T-helper 2 cell treated with Interferon-gamma antibody and Interleukin-4, amounts not matched to agents 5 μg/mL and 100 μg/mL, for 36 hours (primary cell): ENCODE measurements around the gene FKBP2.
A peak's percentile ranks its signal among the peaks of the same experiment; 100 is the strongest.
"Not testable (repeated sequence)": the region's sequence is repeated elsewhere in the genome, so short reads cannot be mapped to it uniquely, and the experiment has no call there.

Source experiments
- DNase-seq: peaks from one replicate; pipeline ENCODE4 v3.0.0; 2021; ENCODE audit warnings: low spot score
- H3K27ac Mint-ChIP-seq: one replicate; pipeline ENCODE4 v1.8.0; 2021; ENCODE audit warnings: mild to moderate bottlenecking, mixed read lengths
- H3K27me3 Mint-ChIP-seq: one replicate; pipeline ENCODE4 v1.8.0; 2021; ENCODE audit warnings: low read depth, mixed read lengths
- H3K36me3 Mint-ChIP-seq: one replicate; pipeline ENCODE4 v1.8.0; 2021; ENCODE audit warnings: low read depth, mixed read lengths
- H3K4me1 Mint-ChIP-seq: one replicate; pipeline ENCODE4 v1.8.0; 2021; ENCODE audit warnings: low read depth, mixed read lengths
- H3K4me3 Mint-ChIP-seq: one replicate; pipeline ENCODE4 v1.8.0; 2022; ENCODE audit warnings: mild to moderate bottlenecking, moderate library complexity, mixed read lengths
- H3K9me3 Mint-ChIP-seq: one replicate; pipeline ENCODE4 v1.8.0; 2021; ENCODE audit warnings: mixed read lengths

The FKBP2 gene

GRCh38 chr11:64245401-64245796 is 4.5 kb downstream of the FKBP2 start:
- Mint-ChIP-seq H3K36me3 (peaks cover 16% of the 10 kb centered on the region), H3K4me3 (peak overlapping the region; percentile 91), H3K4me1 (peaks cover 25% of the 10 kb centered on the region), H3K9me3 (no peaks in the 10 kb centered on the region), H3K27me3 (no peaks in the 10 kb centered on the region), H3K27ac (peak overlapping the region; percentile 78)
- no peak for DNase-seq

DNA sequence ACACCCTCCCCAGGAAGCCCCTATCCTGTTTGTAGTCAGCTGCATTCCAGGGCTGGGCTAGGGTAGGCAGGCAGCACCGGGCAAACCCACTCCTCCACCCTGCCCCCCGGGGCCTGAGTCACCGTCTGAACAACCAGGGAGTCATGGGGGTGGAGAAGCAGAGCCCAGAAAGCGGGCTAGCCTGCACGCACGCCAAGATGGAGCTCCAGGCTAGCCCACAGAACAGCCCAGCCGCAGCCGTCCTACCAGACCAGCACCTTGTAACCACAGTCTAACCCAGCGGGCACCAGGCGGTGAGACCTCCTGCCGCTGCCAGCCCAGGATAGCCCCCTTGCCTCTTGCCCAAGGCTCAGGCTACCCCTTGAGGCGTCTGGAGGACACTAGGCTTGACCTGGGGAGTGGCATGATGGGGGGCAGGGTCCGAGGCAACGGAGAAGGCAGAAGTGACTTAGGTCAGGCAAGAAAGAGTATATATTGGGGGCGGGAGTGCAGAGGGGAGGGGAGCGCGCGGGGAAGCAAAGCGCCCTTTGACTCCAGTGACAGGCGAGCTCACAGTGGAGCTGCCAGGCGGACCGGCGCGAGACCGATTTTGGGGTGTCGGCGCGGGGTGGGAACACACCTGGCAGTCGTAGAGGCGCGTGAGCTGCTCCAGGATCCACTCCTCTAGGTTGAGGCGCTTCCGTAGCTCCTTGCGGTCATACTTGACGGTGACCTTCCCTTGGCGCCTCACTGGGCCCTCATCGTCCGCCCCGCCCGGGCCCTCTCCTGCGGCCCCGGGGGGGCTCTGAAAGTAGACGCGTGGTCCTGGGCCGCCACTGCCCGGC is 5.1 kb downstream of the FKBP2 start:
- Mint-ChIP-seq H3K27ac (peak overlapping the region; percentile 78), H3K36me3 (peaks cover 15% of the 10 kb centered on the region), H3K9me3 (no peaks in the 10 kb centered on the region), H3K4me3 (peak overlapping the region; percentile 91), H3K27me3 (no peaks in the 10 kb centered on the region), H3K4me1 (peaks cover 24% of the 10 kb centered on the region)
- peak; percentile 75 for DNase-seq

DNA sequence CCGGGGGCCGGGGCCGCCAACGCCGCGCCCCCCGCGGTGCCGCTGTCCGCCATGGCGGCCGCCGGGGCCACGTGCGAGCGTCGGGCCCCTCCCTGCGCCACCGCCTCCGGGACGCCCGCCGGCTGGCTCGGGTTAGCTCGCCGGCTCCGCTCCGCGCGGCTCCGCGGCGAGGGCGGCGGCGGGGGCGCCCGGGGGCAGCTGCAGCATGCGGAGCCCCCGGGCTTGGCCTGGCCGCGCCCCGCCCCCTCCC is 5.7 kb downstream of the FKBP2 start:
- H3K27ac Mint-ChIP-seq, result peak overlapping the region; percentile 80
- peaks cover 24% of the 10 kb centered on the region for H3K4me1 Mint-ChIP-seq
- peak overlapping the region; percentile 86 for H3K4me3 Mint-ChIP-seq
- H3K9me3 Mint-ChIP-seq, DNase-seq, H3K27me3 Mint-ChIP-seq: not testable (repeated sequence)
- H3K36me3 Mint-ChIP-seq, result peaks cover 14% of the 10 kb centered on the region

GRCh38 chr11:64246871-64247728 is 6.2 kb downstream of the FKBP2 start, which contains the start of gene PPP1R14B:
TSS of gene PPP1R14B (minus strand) at chr11:64246943. CDS start at chr11:64246673, 270 bp downstream.
- Mint-ChIP-seq H3K36me3 (peaks cover 14% of the 10 kb centered on the region), H3K4me3 (peak within 1 kb of the TSS; percentile 91), H3K4me1 (peaks cover 27% of the 10 kb centered on the region), H3K9me3 (no peaks in the 10 kb centered on the region), H3K27ac (peak within 1 kb of the TSS; percentile 80), H3K27me3 (no peaks in the 10 kb centered on the region)
- peak; percentile 86 for DNase-seq

- peaks cover 12% of the 10 kb centered on the region for H3K36me3 Mint-ChIP-seq
- no peak for DNase-seq
- peak overlapping the region; percentile 38 for H3K27ac Mint-ChIP-seq
- H3K4me3 Mint-ChIP-seq, result peak overlapping the region; percentile 67
- no peaks in the 10 kb centered on the region for H3K9me3 Mint-ChIP-seq
- peaks cover 27% of the 10 kb centered on the region for H3K4me1 Mint-ChIP-seq
- H3K27me3 Mint-ChIP-seq, result no peaks in the 10 kb centered on the region
Measured at GRCh38 chr11:64247729-64248531, 7.0 kb downstream of the FKBP2 start.

- DNase-seq, result no peak
- Mint-ChIP-seq H3K36me3 (peaks cover 6% of the 10 kb centered on the region), H3K9me3 (no peaks in the 10 kb centered on the region), H3K4me1 (peaks cover 27% of the 10 kb centered on the region), H3K4me3 (no peak overlapping the region), H3K27ac (no peak overlapping the region), H3K27me3 (no peaks in the 10 kb centered on the region)
Measured at GRCh38 chr11:64248578-64248977, 7.7 kb downstream of the FKBP2 start.

DNA sequence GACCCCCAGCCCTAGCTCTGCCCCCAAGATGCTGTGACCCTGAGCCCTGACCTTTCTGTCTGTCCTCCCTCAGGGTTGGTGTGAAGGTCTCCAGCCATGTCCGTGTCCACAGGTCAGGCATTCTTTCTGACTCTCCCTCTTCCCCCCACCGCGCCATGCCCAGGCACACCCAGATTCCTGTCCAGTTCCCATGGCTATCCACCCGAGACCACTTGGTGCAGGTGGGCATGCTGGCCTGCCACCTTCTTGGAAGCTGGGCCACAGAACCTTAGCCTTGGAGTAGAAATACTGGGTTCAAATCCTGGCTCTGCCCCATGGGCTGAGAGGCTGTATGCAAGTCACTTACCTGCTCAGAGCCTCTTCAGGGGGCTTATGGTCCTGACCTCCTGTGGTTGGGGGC is 8.1 kb downstream of the FKBP2 start:
- DNase-seq, result no peak
- H3K9me3 Mint-ChIP-seq, result no peaks in the 10 kb centered on the region
- no peak overlapping the region for H3K4me3 Mint-ChIP-seq
- H3K27me3 Mint-ChIP-seq, result no peaks in the 10 kb centered on the region
- peaks cover 25% of the 10 kb centered on the region for H3K4me1 Mint-ChIP-seq
- H3K27ac Mint-ChIP-seq, result no peak overlapping the region
- peaks cover 2% of the 10 kb centered on the region for H3K36me3 Mint-ChIP-seq

- H3K9me3 Mint-ChIP-seq, result no peaks in the 10 kb centered on the region
- H3K4me1 Mint-ChIP-seq, result peaks cover 25% of the 10 kb centered on the region
- no peak for DNase-seq
- H3K36me3 Mint-ChIP-seq, result no peaks in the 10 kb centered on the region
- H3K4me3 Mint-ChIP-seq, result peak overlapping the region; percentile 50
- H3K27me3 Mint-ChIP-seq, result no peaks in the 10 kb centered on the region
- peak overlapping the region; percentile 7 for H3K27ac Mint-ChIP-seq
Measured at GRCh38 chr11:64249563-64250414, 8.9 kb downstream of the FKBP2 start.

- DNase-seq, result no peak
- Mint-ChIP-seq H3K36me3 (no peaks in the 10 kb centered on the region), H3K4me3 (peak overlapping the region; percentile 83), H3K27me3 (no peaks in the 10 kb centered on the region), H3K9me3 (no peaks in the 10 kb centered on the region), H3K27ac (no peak overlapping the region), H3K4me1 (peaks cover 25% of the 10 kb centered on the region)
Measured at GRCh38 chr11:64250415-64251015, 9.6 kb downstream of the FKBP2 start.

GRCh38 chr11:64251016-64251752 is 10.3 kb downstream of the FKBP2 start, which contains the start of gene PLCB3:
TSS of gene PLCB3 (plus strand) at chr11:64251530. CDS start at chr11:64251650, 120 bp downstream.
- H3K27me3 Mint-ChIP-seq, result no peaks in the 10 kb centered on the region
- no peaks in the 10 kb centered on the region for H3K9me3 Mint-ChIP-seq
- peak; percentile 59 for DNase-seq
- no peaks in the 10 kb centered on the region for H3K36me3 Mint-ChIP-seq
- H3K4me3 Mint-ChIP-seq, result peak within 1 kb of the TSS; percentile 90
- peak within 1 kb of the TSS; percentile 77 for H3K27ac Mint-ChIP-seq
- peaks cover 25% of the 10 kb centered on the region for H3K4me1 Mint-ChIP-seq

- H3K27ac Mint-ChIP-seq, result peak overlapping the region; percentile 77
- peaks cover 25% of the 10 kb centered on the region for H3K4me1 Mint-ChIP-seq
- no peaks in the 10 kb centered on the region for H3K36me3 Mint-ChIP-seq
- peak overlapping the region; percentile 90 for H3K4me3 Mint-ChIP-seq
- DNase-seq, result no peak
- no peaks in the 10 kb centered on the region for H3K9me3 Mint-ChIP-seq
- no peaks in the 10 kb centered on the region for H3K27me3 Mint-ChIP-seq
Measured at GRCh38 chr11:64251753-64252002, 10.8 kb downstream of the FKBP2 start.

- peak overlapping the region; percentile 77 for H3K27ac Mint-ChIP-seq
- no peaks in the 10 kb centered on the region for H3K36me3 Mint-ChIP-seq
- no peaks in the 10 kb centered on the region for H3K27me3 Mint-ChIP-seq
- H3K4me3 Mint-ChIP-seq, result peak overlapping the region; percentile 90
- H3K4me1 Mint-ChIP-seq, result peaks cover 23% of the 10 kb centered on the region
- H3K9me3 Mint-ChIP-seq, result no peaks in the 10 kb centered on the region
- no peak for DNase-seq
Measured at GRCh38 chr11:64252003-64252872, 11.3 kb downstream of the FKBP2 start.
